Endodermal cell (in vitro differentiated cells): ENCODE data around the gene OR52N1. TPM values are rescaled to one million over a fixed set of nuclear protein-coding genes. Genes with fewer than 3 reads are reported as not detected.

Experiments
- DNase-seq: peaks from one replicate; pipeline ENCODE4 v3.0.0-alpha.2; 2017
- H3K27ac ChIP-seq: 2 replicates; pipeline ENCODE4 v1.5.1; 2013; ENCODE audit warnings: mild to moderate bottlenecking, low read depth, low read length, moderate library complexity
- H3K27me3 ChIP-seq: 2 replicates; pipeline ENCODE4 v1.6.1; 2013; ENCODE audit warnings: mild to moderate bottlenecking, low read length, moderate library complexity; ENCODE audit not compliant: insufficient read depth, control insufficient read depth, poor library complexity, severe bottlenecking
- H3K36me3 ChIP-seq: 2 replicates; pipeline ENCODE4 v1.7.0; 2013; ENCODE audit warnings: mild to moderate bottlenecking, low read length, moderate library complexity; ENCODE audit not compliant: control insufficient read depth, insufficient read depth
- H3K4me1 ChIP-seq: one replicate; pipeline ENCODE4 v1.7.0; 2013; ENCODE audit warnings: low read length; ENCODE audit not compliant: control insufficient read depth, insufficient read depth
- H3K4me3 ChIP-seq: 2 replicates; pipeline ENCODE4 v1.5.1; 2013; ENCODE audit warnings: mild to moderate bottlenecking, low read length, moderate library complexity
- H3K9ac ChIP-seq: 2 replicates; pipeline ENCODE4 v1.6.1; 2013; ENCODE audit warnings: mild to moderate bottlenecking, low read length, moderate library complexity; ENCODE audit not compliant: poor library complexity, severe bottlenecking; ENCODE audit errors: extremely low read depth
- H3K9me3 ChIP-seq: 2 replicates; pipeline ENCODE4 v1.6.1; 2013; ENCODE audit warnings: mild to moderate bottlenecking, low read length, moderate library complexity; ENCODE audit not compliant: control insufficient read depth
- H3K27ac Mint-ChIP-seq: 2 replicates; pipeline ENCODE4 v1.8.0; 2020; ENCODE audit warnings: mixed read lengths
- H3K27me3 Mint-ChIP-seq: 2 replicates; pipeline ENCODE4 v1.8.0; 2021; ENCODE audit warnings: mild to moderate bottlenecking, mixed read lengths; ENCODE audit not compliant: insufficient read depth
- H3K36me3 Mint-ChIP-seq: 2 replicates; pipeline ENCODE4 v1.8.0; 2020; ENCODE audit warnings: low read depth, mixed read lengths
- H3K4me1 Mint-ChIP-seq: 2 replicates; pipeline ENCODE4 v1.8.0; 2020; ENCODE audit warnings: mixed read lengths
- H3K4me3 Mint-ChIP-seq: 2 replicates; pipeline ENCODE4 v1.8.0; 2020; ENCODE audit warnings: mild to moderate bottlenecking, moderate library complexity, mixed read lengths
- H3K9me3 Mint-ChIP-seq: 2 replicates; pipeline ENCODE4 v1.8.0; 2020; ENCODE audit warnings: mild to moderate bottlenecking, mixed read lengths
- CTCF ChIP-seq: fragments of 200-600 bp; sonication (generic); conservative IDR thresholded peaks from 2 replicates; pipeline ENCODE4 v1.5.0; 2021; ENCODE audit warnings: antibody characterized with exemption, mild to moderate bottlenecking
- WGBS, 2 experiments: methylation state at CpG; one replicate each; pipeline versions ENCODE4 v1.1.5 to v1.1.7; 2013; ENCODE audit warnings: missing lambda C conversion rate in 2 of 2, mixed read lengths in 1 of 2; ENCODE audit not compliant: insufficient coverage in 1 of 2, insufficient read length in 1 of 2; 5-methylcytosine and 5-hydroxymethylcytosine counted together
- total RNA-seq, 2 donors: library from RNA; stranded (reverse); fragmentation: NEBNext Ultra II Directional in 1 of 2; extraction: Animal tissue kit (Norgen Biotek cat#: 25700) in 1 of 2; gene quantifications; 2 replicates in 1 of 2; 3 replicates in 1 of 2; pipeline ENCODE4 v1.2.1, GENCODE V29; 2021

OR52N1 gene
- total RNA-seq, 2 donors from 2014 or later, result not detected

GRCh38 chr11:5831196-5831829 is 40.2 kb upstream of the OR52N1 start:
- H3K27me3 ChIP-seq, result no peaks in the 10 kb centered on the region
- no peak overlapping the region for H3K4me3 ChIP-seq
- H3K36me3 Mint-ChIP-seq, result no peaks in the 10 kb centered on the region
- H3K9me3 Mint-ChIP-seq, result peaks cover 7% of the 10 kb centered on the region
- H3K4me3 Mint-ChIP-seq, result no peak overlapping the region
- DNase-seq, result peak; percentile 65
- no peaks in the 10 kb centered on the region for H3K4me1 ChIP-seq
- no peak overlapping the region for H3K27ac ChIP-seq
- H3K36me3 ChIP-seq, result no peaks in the 10 kb centered on the region
- H3K9me3 ChIP-seq, result no peaks in the 10 kb centered on the region
- H3K4me1 Mint-ChIP-seq, result peaks cover 2% of the 10 kb centered on the region
- no peak overlapping the region for H3K9ac ChIP-seq
- no peak overlapping the region for H3K27ac Mint-ChIP-seq
- WGBS, 2 experiments, result 56 to 69% methylated on average over 4 to 6 of the region's 6 CpGs
- no peaks in the 10 kb centered on the region for H3K27me3 Mint-ChIP-seq
- TF ChIP-seq CTCF, result no peak

- Histone ChIP-seq H3K36me3 (no peaks in the 10 kb centered on the region), H3K9me3 (no peaks in the 10 kb centered on the region), H3K9ac (no peak overlapping the region), H3K4me3 (no peak overlapping the region), H3K27ac (no peak overlapping the region), H3K4me1 (no peaks in the 10 kb centered on the region), H3K27me3 (no peaks in the 10 kb centered on the region)
- no peak for DNase-seq
- Mint-ChIP-seq H3K27me3 (no peaks in the 10 kb centered on the region), H3K9me3 (no peaks in the 10 kb centered on the region), H3K27ac (no peak overlapping the region), H3K4me1 (no peaks in the 10 kb centered on the region), H3K4me3 (no peak overlapping the region), H3K36me3 (no peaks in the 10 kb centered on the region)
- no peak for TF ChIP-seq CTCF
- WGBS, 2 experiments, result 91% methylated on average over 1 of the region's 1 CpG; no CpG with 5 or more reads in 1 of the 2 experiments
Observed at GRCh38 chr11:5818245-5818886, 27.3 kb upstream of the OR52N1 start.

GRCh38 chr11:5815534-5815933 is 24.5 kb upstream of the OR52N1 start:
- H3K27me3 ChIP-seq, result no peaks in the 10 kb centered on the region
- H3K4me3 Mint-ChIP-seq, result no peak overlapping the region
- TF ChIP-seq CTCF, result no peak
- H3K4me3 ChIP-seq, result no peak overlapping the region
- no peak overlapping the region for H3K27ac Mint-ChIP-seq
- no peak overlapping the region for H3K27ac ChIP-seq
- H3K4me1 Mint-ChIP-seq, result no peaks in the 10 kb centered on the region
- no peaks in the 10 kb centered on the region for H3K9me3 Mint-ChIP-seq
- H3K9ac ChIP-seq, result no peak overlapping the region
- WGBS, 2 experiments, result 87 to 100% methylated on average over 1 to 3 of the region's 4 CpGs
- no peaks in the 10 kb centered on the region for H3K36me3 Mint-ChIP-seq
- H3K27me3 Mint-ChIP-seq, result no peaks in the 10 kb centered on the region
- no peak for DNase-seq
- no peaks in the 10 kb centered on the region for H3K36me3 ChIP-seq
- no peaks in the 10 kb centered on the region for H3K9me3 ChIP-seq
- H3K4me1 ChIP-seq, result no peaks in the 10 kb centered on the region
